B cell (primary cell): ENCODE data around the gene NTNG1.

Experiments
- CTCF ChIP-seq: fragments of 200-600 bp; IDR thresholded peaks from one replicate; pipeline ENCODE4 v1.8.0; 2022; ENCODE audit warnings: antibody characterized with exemption, mild to moderate bottlenecking
- EZH2 ChIP-seq: IDR thresholded peaks from 2 replicates; pipeline ENCODE4 v1.6.1; 2012; ENCODE audit warnings: borderline replicate concordance, low read depth, mild to moderate bottlenecking, moderate library complexity, low read length; ENCODE audit not compliant: insufficient read depth, poor library complexity, severe bottlenecking

- TF ChIP-seq CTCF: no peak
- TF ChIP-seq EZH2: no peak
Measured at GRCh38 chr1:107514841-107515240, 374.0 kb downstream of the NTNG1 start.
